ENCODE data around the gene TCERG1L.

- TF ChIP-seq CTCF (IDR thresholded peaks at IDR 0.05) (no peak), POLR2A (IDR thresholded peaks at IDR 0.05) (no peak)
These were observed 182.8 kb downstream of the TCERG1L start for GRCh38 chr10:131128731-131129130.
